HG02981 (cell line): ENCODE results near the gene OTOF.

Experiments used
- ATAC-seq: cut with Tn5 transposase; IDR thresholded peaks from one replicate; pipeline ENCODE4 v1.9.1; 2021; ENCODE audit warnings: mild to moderate bottlenecking, moderate library complexity; ENCODE audit not compliant: unreplicated experiment

Gene OTOF

DNA sequence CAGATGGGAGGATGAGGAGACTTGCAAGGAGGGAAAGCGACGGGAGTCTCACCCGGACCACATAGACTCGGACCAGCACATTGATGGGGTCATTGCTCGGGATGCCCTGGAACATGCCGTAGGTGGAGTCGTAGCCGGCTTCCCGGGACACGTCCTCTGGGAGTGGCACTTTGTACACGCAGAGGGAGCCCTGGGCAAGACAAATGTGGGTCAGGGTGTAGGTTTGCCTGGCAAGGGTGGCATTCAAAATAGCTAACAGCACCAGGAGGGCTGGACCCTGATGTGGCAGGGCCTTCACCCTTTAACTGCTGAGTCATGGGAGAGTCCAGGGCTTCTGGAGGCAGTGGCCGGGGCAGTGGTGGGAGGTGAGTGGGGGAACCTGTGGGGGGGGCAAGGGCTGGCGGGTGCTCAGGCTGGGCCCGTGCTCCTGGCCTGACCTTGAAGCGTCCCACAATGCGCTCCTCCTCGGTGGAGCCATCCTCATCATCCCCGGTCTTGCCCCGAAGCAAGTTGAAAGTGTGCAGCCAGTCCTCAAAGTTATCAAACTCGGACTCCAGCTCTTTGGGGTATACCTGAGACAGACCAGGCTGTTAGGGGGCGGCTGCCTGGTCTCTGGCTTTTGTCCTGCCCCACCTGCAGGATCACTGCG is 11.1 kb downstream of the OTOF start:
- no peak for ATAC-seq

DNA sequence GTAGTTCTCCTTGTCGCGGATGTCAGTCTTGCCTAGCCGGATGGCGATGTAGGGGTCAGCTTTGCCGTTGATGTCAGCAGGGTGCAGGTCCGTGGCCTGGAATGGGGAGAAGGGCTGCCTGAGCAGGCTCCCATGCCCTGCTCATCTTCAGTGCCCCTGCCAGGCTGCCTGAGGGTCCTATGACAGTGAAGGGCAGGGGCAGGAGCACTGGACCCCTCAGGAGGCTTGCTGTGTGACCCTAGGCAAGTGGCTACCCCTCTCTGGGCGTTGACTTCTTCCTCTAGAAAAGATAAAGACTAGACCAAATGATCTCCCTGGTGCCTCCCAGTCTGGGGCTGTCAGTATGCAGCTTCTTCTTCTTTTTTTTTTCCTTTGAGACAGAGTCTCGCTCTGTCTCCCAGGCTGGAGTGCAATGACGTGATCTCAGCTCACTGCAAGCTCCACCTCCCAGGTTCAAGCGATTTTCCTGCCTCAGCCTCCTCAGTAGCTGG is 11.9 kb downstream of the OTOF start:
- no peak for ATAC-seq

DNA sequence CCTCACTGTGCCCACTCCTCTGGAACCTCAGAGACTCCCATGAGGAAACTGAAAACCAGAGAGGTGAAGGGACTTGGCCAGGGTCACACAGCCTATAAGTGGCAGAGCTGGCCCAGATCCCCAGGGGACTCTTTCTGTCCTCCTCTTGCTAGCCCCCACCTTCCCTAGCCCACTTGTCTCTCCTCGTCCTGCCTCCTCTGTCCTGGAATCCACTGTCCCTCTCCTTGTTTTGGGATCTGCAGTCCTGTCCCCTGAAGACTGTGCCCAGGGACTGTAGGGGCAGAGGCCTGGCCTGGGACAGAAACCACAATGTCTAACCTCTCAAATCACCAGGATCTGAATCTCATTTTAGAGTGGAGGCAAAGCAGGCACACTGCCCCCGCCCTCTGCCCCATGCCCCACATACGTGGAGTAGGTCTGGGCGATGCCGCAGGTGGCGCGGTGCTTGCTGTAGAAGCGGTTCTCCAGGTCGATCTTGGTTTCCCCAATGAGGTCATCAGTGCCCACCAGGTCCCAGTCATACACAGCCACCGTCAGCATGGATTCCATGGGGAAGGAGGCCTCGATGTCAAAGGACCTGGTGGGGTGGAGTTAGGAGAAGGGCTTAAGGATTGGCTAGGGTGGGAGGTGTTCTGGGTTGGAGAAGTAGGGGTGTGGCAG is 12.5 kb downstream of the OTOF start:
- ATAC-seq = no peak

DNA sequence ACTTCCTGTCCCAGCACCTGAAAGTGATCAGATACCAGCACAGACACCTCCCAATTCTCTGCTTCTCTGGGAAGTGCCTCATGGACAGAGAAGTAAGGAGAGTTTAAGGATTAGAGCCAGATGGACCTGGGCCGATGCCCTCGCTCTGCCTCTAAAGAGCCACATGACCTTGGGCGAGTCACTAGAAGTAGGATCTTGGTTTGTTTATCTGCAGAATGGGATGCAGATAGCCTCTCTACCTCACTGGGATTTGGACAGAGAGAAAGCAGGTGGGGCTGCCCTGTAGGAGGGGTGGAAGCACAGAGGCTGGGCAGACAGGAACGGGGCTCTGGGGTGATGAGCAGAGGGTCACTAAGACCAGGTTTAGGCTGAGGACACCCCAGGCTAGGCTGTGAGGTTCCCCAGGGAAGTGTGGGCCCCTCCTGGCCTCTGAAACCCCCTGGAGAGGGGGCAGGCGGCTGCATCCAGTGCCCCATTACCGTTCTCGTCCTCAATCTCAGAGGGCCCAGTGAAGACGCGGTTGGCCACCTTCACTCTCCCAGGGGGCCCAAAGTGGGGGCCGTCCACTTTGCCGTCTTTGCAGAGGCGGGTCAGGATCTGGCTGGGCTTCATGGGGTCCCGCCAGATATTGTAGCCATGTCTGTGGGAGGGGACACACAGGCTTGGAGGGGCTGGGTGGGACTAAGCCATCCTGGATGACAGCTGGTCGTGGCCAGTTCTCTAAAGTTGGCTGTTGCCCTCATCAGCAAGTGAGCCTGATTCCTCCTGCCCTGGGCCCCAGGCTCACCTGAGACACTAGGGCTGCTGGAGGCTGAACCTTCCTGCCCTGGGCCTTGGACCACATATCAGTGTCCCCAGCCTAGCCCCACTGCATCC is 13.3 kb downstream of the OTOF start:
- ATAC-seq = no peak

DNA sequence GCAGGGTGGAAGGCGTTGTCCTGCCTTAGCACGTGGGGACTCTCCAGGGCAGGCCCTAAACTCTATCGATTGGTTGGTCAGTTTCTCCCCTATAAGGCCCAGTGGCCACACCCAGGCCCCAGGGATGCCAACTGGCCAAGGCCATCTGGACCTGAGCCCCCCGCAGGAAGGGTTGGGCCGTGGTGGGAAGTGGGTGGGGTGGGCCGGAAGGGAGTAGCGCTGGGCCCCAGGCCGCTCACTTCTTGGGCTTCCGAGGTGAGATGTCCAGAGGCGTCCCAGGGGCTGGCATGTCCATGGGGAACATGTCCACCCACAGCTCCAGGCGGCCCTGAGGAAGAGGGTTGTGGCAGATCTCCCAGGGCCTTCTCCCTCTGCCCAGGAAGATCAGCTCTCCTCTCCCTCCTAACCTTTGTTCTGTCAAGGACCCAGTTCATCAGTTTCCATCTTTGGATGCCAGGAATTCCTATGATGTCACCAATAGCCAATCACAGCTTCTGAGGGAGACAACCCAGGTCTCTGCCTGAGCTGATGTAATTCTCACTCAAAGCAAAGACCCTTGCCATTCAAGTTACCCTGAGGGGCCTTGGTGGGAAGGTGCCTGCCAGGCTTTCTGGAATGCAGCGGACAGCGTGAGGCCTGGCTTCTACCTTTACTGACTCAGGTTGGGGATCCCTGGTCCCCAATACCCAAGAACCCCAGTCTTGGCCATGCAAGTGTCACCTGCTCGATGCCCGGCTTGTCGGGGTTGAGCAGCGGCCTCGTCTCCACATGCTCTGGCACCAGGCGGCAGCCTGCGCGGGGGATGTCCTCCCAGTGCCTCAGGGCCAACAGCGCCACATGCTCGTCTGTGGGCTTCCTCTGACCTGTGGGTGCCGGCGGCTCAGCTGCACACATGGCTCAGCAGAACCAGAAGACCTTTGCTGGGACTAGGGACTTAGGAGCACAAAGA is 14.4 kb downstream of the OTOF start:
- no peak for ATAC-seq

DNA sequence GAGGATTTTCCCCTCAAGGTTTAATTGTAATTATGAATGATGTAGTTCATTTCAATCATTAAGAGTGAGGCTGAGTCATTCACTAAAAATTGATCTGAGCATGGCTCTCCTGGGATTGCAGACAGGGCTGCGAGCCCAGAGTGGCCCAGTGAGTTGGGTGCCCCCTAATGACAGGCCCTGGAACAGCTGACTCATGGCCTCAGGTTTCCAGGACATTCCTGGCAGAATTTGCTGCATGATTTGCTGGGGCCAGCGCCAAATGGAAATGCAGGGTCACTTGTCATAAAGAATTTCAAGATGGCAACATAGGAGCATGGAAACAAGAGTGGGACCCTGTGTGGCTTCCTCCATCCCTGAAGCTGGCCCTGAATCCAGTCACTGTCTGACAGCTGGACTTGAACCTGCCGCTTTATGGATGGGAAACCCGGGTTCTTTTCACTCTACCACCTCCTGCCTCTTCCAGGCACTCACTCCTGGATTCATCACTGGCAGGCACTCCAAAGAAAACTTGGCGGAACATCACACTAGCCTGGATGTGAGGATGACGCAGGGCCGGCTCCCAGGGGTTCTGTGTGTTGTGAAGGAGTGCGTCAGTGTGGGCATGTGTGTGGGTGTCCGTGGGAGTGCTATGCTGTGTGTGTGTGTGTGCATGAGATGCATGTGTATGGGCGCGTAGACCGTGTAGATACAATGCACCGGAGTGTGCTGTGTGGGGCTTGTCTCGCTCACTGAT is 15.2 kb downstream of the OTOF start:
- no peak for ATAC-seq

DNA sequence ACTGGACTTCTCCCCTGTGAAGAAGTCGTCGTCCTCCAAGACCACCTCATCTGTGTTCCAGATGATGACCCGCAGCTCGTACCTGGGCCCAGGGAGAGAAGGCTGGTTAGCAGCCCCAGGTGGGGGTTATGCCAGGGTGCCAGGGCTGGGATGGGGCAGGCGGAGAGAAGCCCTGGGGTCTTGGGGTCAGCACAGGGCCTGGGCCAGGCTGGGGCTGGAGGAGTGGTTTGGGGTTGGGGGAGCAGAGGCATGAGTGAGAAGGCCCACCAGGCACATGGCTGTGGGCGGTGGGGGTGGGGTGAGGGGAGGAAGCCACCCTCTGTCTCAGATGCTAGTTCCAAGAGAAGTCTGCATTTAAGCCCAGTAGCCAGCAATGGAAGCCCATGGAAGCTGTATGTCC is 15.8 kb downstream of the OTOF start:
- no peak for ATAC-seq

DNA sequence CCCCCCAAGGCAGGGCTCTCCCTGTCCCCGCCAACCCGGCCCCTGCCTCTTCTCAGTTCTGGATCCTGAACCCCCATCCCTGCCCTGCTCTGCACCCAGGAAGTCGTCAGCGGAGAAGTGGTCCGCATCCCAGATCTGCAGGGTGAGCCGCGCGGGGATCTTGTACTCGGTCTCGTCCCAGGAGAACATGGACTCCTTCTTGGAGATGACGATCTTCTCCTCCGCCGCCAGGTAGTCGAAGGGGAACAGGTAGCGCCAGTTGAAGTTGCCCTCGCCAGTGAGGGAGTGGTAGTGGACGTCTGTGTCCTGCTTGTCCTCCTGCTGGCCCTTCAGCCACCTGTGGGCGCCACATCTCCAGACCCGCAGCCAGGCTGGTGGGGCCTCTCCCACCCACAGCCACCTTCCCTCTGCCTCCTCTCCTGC is 16.3 kb downstream of the OTOF start:
- ATAC-seq = no peak

DNA sequence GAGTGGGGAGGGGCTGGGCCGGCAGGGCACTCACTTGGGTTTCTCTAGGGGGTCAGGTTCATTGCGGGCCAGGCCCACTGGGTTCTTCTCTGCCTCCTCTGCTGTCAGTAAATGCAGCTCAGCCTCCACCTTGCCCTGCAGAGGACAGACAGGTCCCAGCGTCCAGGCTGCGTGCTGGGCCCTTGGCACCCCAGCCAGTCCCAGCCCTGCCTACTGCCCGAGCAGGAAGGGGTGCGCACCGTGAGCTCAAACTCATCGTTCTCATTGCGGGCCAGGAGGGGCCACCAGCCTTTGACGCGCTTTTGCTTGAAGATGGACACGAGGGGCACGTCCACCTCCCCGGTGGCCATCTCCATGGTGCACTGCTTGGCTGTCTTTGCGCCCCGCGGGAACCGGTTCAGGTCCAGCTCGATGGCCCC is 17.3 kb downstream of the OTOF start:
- ATAC-seq = no peak

DNA sequence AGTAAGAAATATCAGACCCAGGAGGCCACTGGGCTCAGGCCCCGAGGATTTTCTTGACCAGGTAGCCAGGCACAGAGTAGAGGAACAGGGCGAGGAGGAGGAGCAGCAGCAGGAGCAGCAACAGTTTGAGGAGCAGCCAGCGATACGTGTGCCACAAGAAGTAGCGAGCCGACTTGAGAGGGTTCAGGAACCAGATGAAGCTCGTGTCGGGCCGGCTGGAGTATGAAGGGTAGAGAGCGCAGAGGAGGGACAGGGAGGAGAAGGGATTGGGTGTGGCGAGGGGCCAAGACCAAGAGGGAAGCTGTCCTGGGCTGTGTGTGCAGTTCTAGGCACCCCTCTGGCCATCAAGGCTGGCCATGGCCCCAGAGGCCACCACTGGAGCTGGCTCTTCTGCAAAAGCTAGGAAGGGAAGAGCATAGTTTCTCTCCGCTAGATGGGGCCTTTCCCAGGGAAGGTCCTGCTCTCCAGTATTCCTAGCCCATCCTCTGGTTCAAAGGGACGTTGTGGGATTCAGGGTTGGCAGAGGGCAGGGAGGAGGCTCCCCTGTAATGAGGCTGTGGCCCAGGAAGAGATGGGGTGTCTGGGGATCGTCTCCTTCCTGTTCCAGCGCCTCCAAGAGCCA is 17.8 kb downstream of the OTOF start:
- ATAC-seq = no peak

DNA sequence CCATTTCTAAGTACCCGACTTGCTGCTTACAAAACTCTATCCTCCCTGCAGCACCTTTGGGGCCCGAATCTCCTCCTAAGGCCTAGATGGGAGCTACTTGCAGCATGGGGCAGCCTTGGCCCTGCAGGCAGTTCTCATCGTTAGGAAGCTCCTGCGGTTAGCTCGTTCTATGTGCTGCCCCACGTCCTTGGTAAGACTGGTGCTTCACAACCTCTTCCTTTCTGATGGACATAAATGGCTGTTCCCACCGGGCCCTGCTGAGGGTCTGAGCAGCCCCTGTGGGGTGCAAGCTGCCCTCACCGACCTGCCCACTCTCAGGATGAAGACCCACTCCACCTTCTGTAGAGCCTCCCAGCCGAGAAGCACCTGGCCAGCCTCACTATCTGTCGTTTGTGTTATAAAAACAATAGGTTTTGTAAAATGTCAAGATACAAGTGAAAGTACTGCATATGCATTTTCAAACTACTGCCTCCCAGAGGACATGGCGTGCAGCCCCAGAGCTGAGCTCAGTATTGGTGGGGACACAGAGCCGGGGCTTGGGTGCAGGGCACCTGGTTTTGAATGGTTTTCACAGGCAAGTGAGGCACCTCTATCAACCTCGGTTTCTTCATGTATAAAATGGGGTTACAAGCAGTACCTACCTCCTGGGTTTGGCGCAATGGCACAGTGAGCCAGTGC is 19.4 kb downstream of the OTOF start:
- ATAC-seq = no peak

DNA sequence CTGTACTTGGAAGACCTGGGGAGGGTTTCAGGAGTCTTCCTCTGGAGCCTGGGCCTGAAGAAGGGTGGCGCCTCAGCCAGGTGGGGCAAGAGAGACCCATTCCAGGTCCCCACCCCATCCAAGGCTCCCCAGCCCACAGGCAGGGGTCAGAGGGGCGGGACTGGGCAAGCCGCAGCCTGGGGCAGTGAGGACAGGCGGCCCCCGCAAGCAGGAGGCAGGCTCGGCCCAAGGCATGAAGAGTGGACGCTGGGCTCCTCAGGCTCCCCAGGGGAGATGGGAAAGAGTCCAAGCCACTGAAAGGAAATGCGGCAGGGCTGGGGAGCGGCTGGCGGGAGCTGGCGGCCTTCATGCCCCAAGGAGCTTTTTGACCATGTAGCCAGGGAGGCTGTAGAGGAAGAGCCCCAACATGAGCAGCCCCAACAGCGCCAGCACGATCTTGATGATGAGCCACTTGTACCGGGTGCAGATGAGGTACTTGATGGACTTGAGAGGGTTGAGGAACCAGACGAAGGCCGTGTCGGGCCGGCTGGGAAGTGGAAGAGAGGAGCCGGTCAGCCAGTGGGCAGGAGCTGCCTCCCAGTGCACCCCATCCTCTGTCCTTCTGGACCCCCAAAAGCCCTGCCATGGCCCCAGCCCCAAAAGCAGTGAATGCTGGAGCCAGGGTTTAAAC is 20.1 kb downstream of the OTOF start:
- ATAC-seq = no peak

DNA sequence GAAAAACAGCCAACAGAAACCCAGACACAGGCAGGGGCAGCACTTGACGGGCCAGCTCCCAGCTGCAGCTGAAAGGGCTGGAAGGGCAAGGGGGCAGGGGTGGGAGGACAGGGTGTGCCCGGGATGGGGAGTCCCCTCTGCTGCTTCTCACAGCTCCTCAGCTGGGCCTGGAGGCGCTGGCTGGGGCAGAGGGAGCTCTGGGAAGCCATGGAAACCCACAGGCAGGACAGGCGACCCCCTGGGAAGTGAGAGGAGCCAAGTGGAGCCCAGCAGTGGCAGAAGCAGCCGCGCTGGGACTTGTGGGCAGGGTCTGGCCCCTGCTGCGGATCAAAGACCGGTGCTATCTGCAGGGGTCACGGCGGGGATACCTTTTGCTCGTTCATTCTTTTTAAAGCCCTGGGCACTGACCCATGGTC is 20.7 kb downstream of the OTOF start:
- ATAC-seq = no peak

DNA sequence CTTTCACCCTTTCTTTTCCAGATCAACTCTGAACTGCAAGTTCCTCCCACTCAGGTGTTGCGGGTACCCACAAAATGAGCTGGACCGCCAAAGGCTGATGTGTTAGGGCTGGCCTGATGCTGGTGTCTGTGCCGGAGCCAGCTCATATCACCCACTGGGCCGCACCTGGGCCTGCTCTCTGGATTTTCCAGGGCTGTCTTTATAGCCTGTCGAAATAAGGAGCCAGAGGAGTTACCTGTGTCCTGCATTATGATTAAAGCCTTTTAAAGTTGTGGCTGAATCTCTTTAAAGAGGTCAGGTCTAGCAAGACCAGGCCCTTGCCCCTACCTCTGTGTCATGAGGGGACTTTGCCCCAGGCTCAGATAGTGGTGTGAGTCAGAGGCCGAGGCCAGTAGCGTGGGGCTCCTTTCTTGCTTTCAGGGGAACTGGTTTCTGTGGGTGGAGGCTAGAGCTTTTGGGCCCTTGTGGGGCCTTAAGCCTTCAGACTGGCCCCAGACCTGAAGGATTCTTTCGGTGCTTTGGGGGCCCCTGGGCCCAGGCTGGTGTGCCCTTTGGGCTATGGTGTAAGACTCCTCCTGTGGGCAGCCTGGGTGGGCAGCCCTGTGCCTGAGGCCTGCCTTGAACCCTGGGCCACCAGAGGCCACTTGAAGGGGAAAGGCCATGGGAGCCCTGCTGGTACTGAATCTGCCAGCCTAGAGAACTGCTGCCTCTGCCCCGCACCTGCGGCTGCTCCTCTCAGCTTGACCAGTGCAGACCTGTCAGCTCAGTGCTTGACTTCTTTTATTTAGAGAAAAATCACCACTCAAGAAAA is 21.3 kb downstream of the OTOF start:
- ATAC-seq = no peak

DNA sequence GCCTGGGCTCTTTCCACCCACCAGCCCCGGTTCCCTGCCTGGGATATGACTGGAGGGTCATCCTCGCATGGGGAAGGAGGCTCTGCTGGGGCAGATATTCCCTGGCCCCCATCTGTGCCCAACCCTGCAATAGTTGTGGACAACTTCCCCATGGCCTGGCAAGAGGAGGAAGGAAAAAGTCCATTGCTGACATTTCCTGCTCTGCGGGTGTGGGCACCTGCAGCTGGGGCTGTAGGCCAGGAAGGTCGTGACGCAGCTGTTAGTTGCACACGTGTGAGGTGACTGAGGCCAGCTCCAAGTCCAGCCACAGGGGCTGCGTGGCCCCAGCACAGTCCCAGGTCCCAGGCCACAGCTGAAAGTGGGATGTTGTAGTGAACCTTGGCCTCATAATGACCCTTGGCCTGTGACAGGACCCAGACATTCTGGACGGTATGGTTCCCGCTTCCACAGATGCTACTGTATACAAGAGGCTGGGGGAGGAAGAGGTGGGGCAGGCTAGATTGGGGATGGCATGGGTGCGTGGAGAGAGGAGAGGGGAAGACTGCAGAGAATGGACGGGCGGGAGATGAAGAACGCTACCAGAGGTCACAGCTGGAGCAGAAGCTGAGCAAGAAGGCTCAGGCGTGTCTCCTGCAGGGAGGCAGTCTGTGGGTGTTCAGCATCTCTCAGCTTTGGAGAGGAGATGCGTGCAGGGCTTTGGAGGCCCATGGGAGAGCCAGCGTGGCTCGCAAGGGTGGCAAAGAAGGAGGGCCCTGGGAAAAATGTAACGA is 22.1 kb downstream of the OTOF start:
- ATAC-seq = no peak

DNA sequence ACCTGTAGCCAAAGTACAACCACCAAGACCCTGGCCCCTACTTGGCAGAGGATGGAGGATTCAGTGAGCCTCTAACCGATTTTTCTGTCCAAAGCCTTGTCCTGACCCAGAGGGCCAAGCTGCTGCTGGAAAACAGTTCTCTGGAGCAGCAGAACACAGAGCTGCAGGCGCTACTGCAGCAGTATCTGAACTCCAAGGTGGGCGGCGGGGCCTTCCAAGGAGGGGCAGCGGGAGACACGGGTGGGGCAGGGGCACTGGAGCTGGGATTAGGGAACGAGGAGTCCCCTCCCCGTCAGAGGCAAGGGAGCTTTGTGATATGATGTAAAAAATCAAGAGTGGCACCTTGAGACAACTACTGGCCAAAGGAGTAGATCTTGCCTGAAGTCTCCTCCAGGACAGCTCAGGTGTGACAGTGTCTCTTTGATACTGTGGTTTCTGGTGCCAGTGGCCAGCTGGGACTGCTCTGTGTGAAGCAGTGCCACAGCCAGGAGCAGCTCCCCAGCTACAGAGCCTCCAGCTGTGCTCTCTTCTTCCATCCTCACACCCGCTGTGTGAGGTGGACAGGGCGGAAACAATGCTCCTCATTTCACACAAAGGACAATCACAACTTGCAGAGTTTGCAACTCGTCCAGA is 22.8 kb downstream of the OTOF start:
- ATAC-seq = no peak
